Left ventricle myocardium inferior (tissue), 1 donor: Measurements from ENCODE around the gene TET2. TPM values are rescaled to one million over a fixed set of nuclear protein-coding genes. Genes with fewer than 3 reads are reported as not detected.

Experiments
- DNase-seq: peaks from one replicate; pipeline ENCODE4 v3.0.0-alpha.2; 2020
- H3K27ac ChIP-seq: fragments of 200-600 bp; replicated peaks from 2 replicates; pipeline ENCODE4 v1.8.0; 2021
- H3K27me3 ChIP-seq: fragments of 200-600 bp; 2 replicates; pipeline ENCODE4 v1.8.0; 2021; ENCODE audit warnings: low read depth
- H3K36me3 ChIP-seq: fragments of 200-600 bp; 2 replicates; pipeline ENCODE4 v1.8.0; 2021
- H3K4me1 ChIP-seq: fragments of 200-600 bp; 2 replicates; pipeline ENCODE4 v1.8.0; 2021
- H3K4me3 ChIP-seq: fragments of 200-600 bp; 2 replicates; pipeline ENCODE4 v1.8.0; 2021; ENCODE audit warnings: mild to moderate bottlenecking, moderate library complexity
- H3K9me3 ChIP-seq: fragments of 200-600 bp; replicated peaks from 2 replicates; pipeline ENCODE4 v1.8.0; 2021
- CTCF ChIP-seq: fragments of 200-600 bp; IDR thresholded peaks from 2 replicates; pipeline ENCODE4 v1.8.0; 2021; ENCODE audit warnings: antibody characterized with exemption, mild to moderate bottlenecking, borderline replicate concordance
- intact Hi-C: fragments of 100-400 bp; cut with micrococcal nuclease; formaldehyde crosslinking; loops from one replicate; pipeline ENCODE4 v1.11.0; 2022
- total RNA-seq: library from RNA; stranded (reverse); fragmentation: NEBNext Ultra II Directional; extraction: Animal tissue kit (Norgen Biotek cat#: 25700); gene quantifications from one replicate; pipeline ENCODE4 v1.2.1, GENCODE V29; 2021
- donor health status: DM: no; HTN: yes; CAD: no; lungs with severe emphysema.

Gene TET2
- total RNA-seq, 1 donor from 2014 or later, result 11.9 TPM

- DNase-seq, result no peak
- H3K27me3 ChIP-seq, result no peaks in the 10 kb centered on the region
- no peaks in the 10 kb centered on the region for H3K36me3 ChIP-seq
- H3K9me3 ChIP-seq, result no peaks in the 10 kb centered on the region
- intact Hi-C loops, result no loop called here
- H3K4me1 ChIP-seq, result peaks cover 49% of the 10 kb centered on the region
- H3K4me3 ChIP-seq, result no peak overlapping the region
- no peak for TF ChIP-seq CTCF
- H3K27ac ChIP-seq, result no peak overlapping the region
Observed at GRCh38 chr4:105155426-105155825, 8.8 kb downstream of the TET2 start.

DNA sequence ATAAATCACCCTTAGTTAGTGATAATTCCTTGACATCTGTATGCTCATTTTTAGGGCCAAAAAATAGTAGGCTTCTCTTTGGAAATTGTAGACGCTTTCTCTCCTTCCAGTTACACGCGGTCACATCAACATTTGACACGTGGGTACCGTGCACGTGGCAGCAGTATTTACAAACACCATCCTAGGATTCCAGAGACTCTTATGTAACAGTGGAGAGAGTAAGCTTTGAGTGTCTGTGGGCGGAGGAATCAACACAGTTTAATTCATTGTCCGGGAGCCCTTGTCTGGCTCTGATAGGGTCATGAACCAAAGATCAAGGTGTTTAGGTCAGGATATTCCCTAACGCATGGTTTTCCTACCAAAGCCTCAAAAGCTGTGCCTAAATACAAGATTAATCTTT, 12.2 kb downstream of the TET2 start:
- intact Hi-C loops, result no loop called here
- Histone ChIP-seq H3K27me3 (no peaks in the 10 kb centered on the region), H3K4me3 (peak overlapping the region; percentile 12), H3K27ac (no peak overlapping the region), H3K36me3 (no peaks in the 10 kb centered on the region), H3K9me3 (no peaks in the 10 kb centered on the region), H3K4me1 (peaks cover 51% of the 10 kb centered on the region)
- TF ChIP-seq CTCF, result no peak
- DNase-seq, result no peak

GRCh38 chr4:105162123-105162796, 15.6 kb downstream of the TET2 start:
- H3K9me3 ChIP-seq, result no peaks in the 10 kb centered on the region
- H3K27me3 ChIP-seq, result no peaks in the 10 kb centered on the region
- H3K4me3 ChIP-seq, result no peak overlapping the region
- no peak overlapping the region for H3K27ac ChIP-seq
- peaks cover 43% of the 10 kb centered on the region for H3K4me1 ChIP-seq
- H3K36me3 ChIP-seq, result no peaks in the 10 kb centered on the region
- DNase-seq, result no peak
- TF ChIP-seq CTCF, result no peak
- intact Hi-C loops, result no loop called here

GRCh38 chr4:105164548-105164947, 17.9 kb downstream of the TET2 start:
- H3K36me3 ChIP-seq, result peaks cover 8% of the 10 kb centered on the region
- no peak overlapping the region for H3K4me3 ChIP-seq
- H3K27ac ChIP-seq, result no peak overlapping the region
- no peak for TF ChIP-seq CTCF
- DNase-seq, result no peak
- H3K27me3 ChIP-seq, result no peaks in the 10 kb centered on the region
- H3K4me1 ChIP-seq, result peaks cover 33% of the 10 kb centered on the region
- intact Hi-C loops, result no loop called here
- no peaks in the 10 kb centered on the region for H3K9me3 ChIP-seq

DNA sequence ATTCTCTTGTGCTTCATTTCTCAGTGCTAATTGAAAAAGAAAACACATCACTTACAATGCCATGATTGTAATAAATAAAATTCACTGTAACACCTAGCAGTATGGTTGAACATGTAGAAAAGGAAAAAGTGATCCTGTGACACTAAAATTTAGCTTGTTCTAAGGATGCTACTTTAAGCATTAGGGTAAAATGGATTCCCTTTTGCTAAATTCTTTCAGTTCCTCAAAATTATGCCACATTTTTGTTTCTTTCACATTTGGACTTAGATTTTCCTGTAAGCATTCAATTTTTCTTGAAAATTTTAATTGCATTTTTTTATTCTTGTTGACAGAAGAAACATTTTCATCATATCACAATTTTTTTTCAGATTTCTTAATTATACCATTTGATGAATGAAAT, 19.4 kb downstream of the TET2 start:
- H3K9me3 ChIP-seq, result no peaks in the 10 kb centered on the region
- H3K4me3 ChIP-seq, result no peak overlapping the region
- H3K27ac ChIP-seq, result no peak overlapping the region
- no peak for DNase-seq
- H3K36me3 ChIP-seq, result peaks cover 8% of the 10 kb centered on the region
- no peak for TF ChIP-seq CTCF
- H3K4me1 ChIP-seq, result peaks cover 44% of the 10 kb centered on the region
- intact Hi-C loops, result no loop called here
- H3K27me3 ChIP-seq, result no peaks in the 10 kb centered on the region
